ENCODE data around the gene MTA1.

The MTA1 gene

GRCh38 chr14:105476831-105477659 lies 57.4 kb downstream of the MTA1 start:
- DNase-seq (ENCODE audit: low spot score): peak; percentile 12

GRCh38 chr14:105477660-105478397 lies 58.2 kb downstream of the MTA1 start:
- peak; percentile 73 for DNase-seq (ENCODE audit: low spot score)

GRCh38 chr14:105478398-105479251 lies 59.0 kb downstream of the MTA1 start:
- DNase-seq (ENCODE audit: low spot score): peak; percentile 36

- peak; percentile 1 for DNase-seq (ENCODE audit: low spot score)
Measured at GRCh38 chr14:105479431-105480158, 60.0 kb downstream of the MTA1 start.

- no peak for DNase-seq (ENCODE audit: low spot score)
Measured at GRCh38 chr14:105480199-105480746, 60.6 kb downstream of the MTA1 start.

- DNase-seq (ENCODE audit: low spot score): peak; percentile 94
Measured at GRCh38 chr14:105480807-105481801, 61.5 kb downstream of the MTA1 start.

GRCh38 chr14:105481886-105482457 lies 62.3 kb downstream of the MTA1 start:
- peak; percentile 99 for DNase-seq (ENCODE audit: low spot score)

GRCh38 chr14:105482486-105483110 lies 63.0 kb downstream of the MTA1 start:
- no peak for DNase-seq (ENCODE audit: low spot score)

- no peak for DNase-seq (ENCODE audit: low spot score)
Measured at GRCh38 chr14:105483300-105484068, 63.9 kb downstream of the MTA1 start.

GRCh38 chr14:105484069-105484996 lies 64.7 kb downstream of the MTA1 start:
- DNase-seq (ENCODE audit: low spot score): peak; percentile 88

GRCh38 chr14:105484997-105485393 lies 65.4 kb downstream of the MTA1 start:
- no peak for DNase-seq (ENCODE audit: low spot score)

- DNase-seq (ENCODE audit: low spot score): peak; percentile 79
Measured at GRCh38 chr14:105485739-105486162, 66.1 kb downstream of the MTA1 start.

GRCh38 chr14:105486163-105486973 lies 66.7 kb downstream of the MTA1 start, which contains the start of gene CRIP1:
Gene CRIP1, plus strand, starts transcription at chr14:105486886. Its CDS starts 374 bp downstream, at chr14:105487260.
- peak; percentile 10 for DNase-seq (ENCODE audit: low spot score)

- peak; percentile 91 for DNase-seq (ENCODE audit: low spot score)
Measured at GRCh38 chr14:105486974-105487448, 67.4 kb downstream of the MTA1 start.

- peak; percentile 78 for DNase-seq (ENCODE audit: low spot score)
Measured at GRCh38 chr14:105487449-105487985, 67.9 kb downstream of the MTA1 start.
